Parathyroid adenoma (tissue), 2 donors: ENCODE measurements around the gene MAP3K6.
"Not testable (repeated sequence)": the region's sequence is repeated elsewhere in the genome, so short reads cannot be mapped to it uniquely, and the experiment has no call there.

Experiments used
- H2AFZ ChIP-seq: fragments of 300-600 bp; sonication (generic); one replicate; pipeline ENCODE4 v1.7.0; 2017; ENCODE audit warnings: antibody characterized with exemption, mild to moderate bottlenecking
- H3K27ac ChIP-seq: fragments of 300-600 bp; sonication (generic); one replicate; pipeline ENCODE4 v1.7.0; 2017
- H3K27me3 ChIP-seq: fragments of 300-600 bp; sonication (generic); one replicate; pipeline ENCODE4 v1.7.0; 2017; ENCODE audit warnings: low read length; ENCODE audit not compliant: control insufficient read depth, insufficient read depth
- H3K36me3 ChIP-seq: fragments of 300-600 bp; sonication (generic); one replicate; pipeline ENCODE4 v1.7.0; 2017; ENCODE audit warnings: low read length; ENCODE audit not compliant: control insufficient read depth, insufficient read depth
- H3K4me1 ChIP-seq: fragments of 300-600 bp; sonication (generic); one replicate; pipeline ENCODE4 v1.7.0; 2017; ENCODE audit warnings: control low read depth
- H3K4me2 ChIP-seq: fragments of 300-600 bp; sonication (generic); one replicate; pipeline ENCODE4 v1.7.0; 2017; ENCODE audit warnings: low read length
- H3K4me3 ChIP-seq: fragments of 300-600 bp; sonication (generic); one replicate; pipeline ENCODE4 v1.7.0; 2017; ENCODE audit warnings: low read depth, low read length
- H3K79me2 ChIP-seq: fragments of 300-600 bp; sonication (generic); one replicate; pipeline ENCODE4 v1.7.0; 2017; ENCODE audit warnings: control low read depth
- H3K9ac ChIP-seq: fragments of 300-600 bp; sonication (generic); one replicate; pipeline ENCODE4 v1.7.0; 2017; ENCODE audit warnings: mild to moderate bottlenecking
- H3K9me3 ChIP-seq: fragments of 300-600 bp; sonication (generic); one replicate; pipeline ENCODE4 v1.7.0; 2017; ENCODE audit warnings: low read length; ENCODE audit not compliant: control insufficient read depth
- CTCF ChIP-seq: fragments of 300-600 bp; sonication (generic); IDR thresholded peaks from one replicate; pipeline ENCODE4 v1.7.0; 2017; ENCODE audit warnings: antibody characterized with exemption, mild to moderate bottlenecking
- donor health status: primary hyperparathyroidism.

Gene MAP3K6

DNA sequence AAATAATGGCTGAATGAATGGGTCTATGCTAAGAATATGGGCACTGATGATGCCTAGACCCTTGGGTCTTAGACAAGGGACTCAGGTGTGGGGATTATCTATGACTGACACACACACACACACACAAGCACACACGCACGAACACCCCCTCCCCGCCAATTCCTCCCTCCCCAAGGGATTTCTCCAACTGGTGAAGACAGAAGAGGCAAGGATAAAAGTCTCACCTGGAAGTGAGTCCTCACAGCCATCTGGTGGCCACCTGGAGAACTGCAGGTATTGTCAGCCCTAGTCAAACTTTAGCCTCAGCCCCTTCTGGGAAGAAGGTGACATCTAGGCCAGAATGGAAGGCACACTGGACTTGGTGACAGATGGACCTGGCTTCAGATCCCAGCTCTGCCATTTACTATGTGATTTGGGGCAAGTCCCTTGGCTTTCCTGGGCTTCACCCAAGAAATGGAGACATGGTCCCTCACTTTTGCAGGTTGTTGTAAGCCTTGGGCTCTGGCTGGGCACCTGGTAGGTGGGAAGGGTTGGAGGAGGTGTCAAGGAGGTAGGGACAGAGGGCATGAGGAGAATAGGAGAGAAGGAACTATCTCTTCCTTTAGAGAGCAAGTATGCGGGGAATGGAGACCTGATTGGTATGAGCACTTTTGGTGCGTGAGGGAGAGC is 21.7 kb upstream of the MAP3K6 start:
- Histone ChIP-seq H3K9ac (no peak overlapping the region), H3K79me2 (no peaks in the 10 kb centered on the region), H2AFZ (no peak overlapping the region), H3K27ac (peak overlapping the region; percentile 49), H3K4me3 (no peak overlapping the region), H3K4me1 (peaks cover 4% of the 10 kb centered on the region), H3K36me3 (no peaks in the 10 kb centered on the region), H3K27me3 (no peaks in the 10 kb centered on the region), H3K4me2 (no peak overlapping the region), H3K9me3 (no peaks in the 10 kb centered on the region)
- peak; percentile 78 for TF ChIP-seq CTCF

DNA sequence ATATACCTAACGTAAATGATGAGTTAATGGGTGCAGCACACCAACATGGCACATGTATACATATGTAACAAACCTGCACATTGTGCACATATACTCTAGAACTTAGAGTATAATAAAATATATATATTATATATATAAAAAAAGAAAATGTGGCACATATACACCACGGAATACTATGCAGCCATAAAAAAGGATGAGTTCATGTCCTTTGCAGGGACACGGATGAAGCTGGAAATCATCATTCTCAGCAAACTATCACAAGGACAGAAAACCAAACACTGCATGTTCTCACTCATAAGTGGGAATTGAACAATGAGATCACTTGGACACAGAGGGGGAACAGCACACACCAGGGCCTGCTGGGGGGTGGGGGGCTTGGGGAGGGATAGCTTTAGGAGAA is 18.0 kb upstream of the MAP3K6 start:
- not testable (repeated sequence) for H3K9me3 ChIP-seq, H3K27me3 ChIP-seq, H3K4me1 ChIP-seq, H3K4me2 ChIP-seq, H3K27ac ChIP-seq, H3K36me3 ChIP-seq, H3K9ac ChIP-seq, H2AFZ ChIP-seq, H3K79me2 ChIP-seq, H3K4me3 ChIP-seq

DNA sequence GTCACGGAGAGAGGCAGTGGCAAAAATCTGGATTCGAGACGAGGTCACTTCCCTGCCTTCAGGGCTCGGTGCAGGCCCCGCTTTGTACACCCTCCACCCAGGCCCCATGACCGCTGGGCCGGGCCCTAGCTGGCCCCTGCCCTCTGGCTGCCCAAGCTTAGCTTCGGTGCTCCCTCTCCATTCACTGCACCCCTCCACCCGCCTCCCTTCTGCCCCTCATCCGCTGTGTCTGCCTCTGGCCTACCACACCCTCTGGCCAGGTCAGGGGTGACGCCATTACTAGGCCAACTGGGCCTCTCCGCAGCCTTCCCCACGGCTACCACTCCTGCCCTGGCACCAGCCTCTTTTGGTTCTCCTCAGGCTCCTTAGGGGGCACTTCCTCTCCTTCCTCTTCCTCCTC is 16.9 kb upstream of the MAP3K6 start:
- Histone ChIP-seq H3K79me2 (no peaks in the 10 kb centered on the region), H3K27ac (no peak overlapping the region), H3K4me1 (no peaks in the 10 kb centered on the region), H3K9me3 (no peaks in the 10 kb centered on the region), H3K9ac (no peak overlapping the region), H2AFZ (no peak overlapping the region), H3K27me3 (no peaks in the 10 kb centered on the region), H3K4me3 (no peak overlapping the region), H3K4me2 (no peak overlapping the region), H3K36me3 (no peaks in the 10 kb centered on the region)
- TF ChIP-seq CTCF, result no peak

DNA sequence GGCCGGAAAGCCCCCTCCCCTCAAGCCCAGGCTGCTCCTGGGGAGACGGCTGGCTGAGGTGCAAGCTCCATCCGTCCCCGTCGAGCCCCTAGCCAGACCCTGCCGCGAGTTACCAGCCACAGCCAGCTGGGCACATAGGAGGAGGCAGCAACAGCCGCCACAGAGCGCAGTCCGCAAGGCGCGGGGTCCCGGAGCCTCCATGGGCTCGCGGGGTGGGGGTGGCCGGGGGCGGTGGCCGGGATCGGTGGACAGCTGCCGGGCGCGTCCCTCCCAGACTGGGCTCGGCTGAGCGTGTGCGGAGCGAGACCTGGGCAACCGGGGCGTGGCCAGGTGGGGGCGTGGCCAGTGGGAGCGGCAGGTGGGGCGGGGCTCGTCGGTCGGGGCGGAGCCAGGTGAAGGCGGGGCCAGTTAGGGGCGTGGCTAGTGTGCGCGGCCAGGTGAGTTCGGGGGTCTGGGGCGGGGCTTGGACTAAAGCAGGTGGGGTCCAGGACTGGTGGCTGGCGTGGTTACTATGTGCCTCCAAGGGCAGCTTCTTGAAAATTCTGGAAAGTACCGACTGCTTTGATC is 16.4 kb upstream of the MAP3K6 start, which contains the start of gene CD164L2:
Gene CD164L2, minus strand, starts transcription at position 295 of the 567 bp plus-strand sequence. Its CDS starts 94 bp downstream, at position 201.
- no peak within 1 kb of the TSS for H3K9ac ChIP-seq

More for the DNA sequence above, 16.4 kb upstream of the MAP3K6 start, which contains the start of gene CD164L2:
- Histone ChIP-seq H3K4me1 (no peaks in the 10 kb centered on the region), H3K4me3 (no peak within 1 kb of the TSS), H3K27me3 (no peaks in the 10 kb centered on the region), H2AFZ (no peak within 1 kb of the TSS), H3K27ac (no peak within 1 kb of the TSS), H3K36me3 (no peaks in the 10 kb centered on the region), H3K79me2 (no peaks in the 10 kb centered on the region), H3K4me2 (peak within 1 kb of the TSS; percentile 38), H3K9me3 (no peaks in the 10 kb centered on the region)
- TF ChIP-seq CTCF, result no peak
